Ectodermal cell (in vitro differentiated cells): ENCODE measurements around the gene PCNP.

Experiments used
- H3K27ac ChIP-seq: 2 replicates; pipeline ENCODE4 v1.7.0; 2013; ENCODE audit warnings: mild to moderate bottlenecking, low read depth, low read length; ENCODE audit not compliant: insufficient read depth, poor library complexity, severe bottlenecking
- H3K27me3 ChIP-seq: 2 replicates; pipeline ENCODE4 v1.7.0; 2013; ENCODE audit warnings: mild to moderate bottlenecking, low read length; ENCODE audit not compliant: insufficient read depth, control insufficient read depth, poor library complexity, severe bottlenecking
- H3K36me3 ChIP-seq: one replicate; pipeline ENCODE4 v1.7.0; 2013; ENCODE audit warnings: low read length; ENCODE audit not compliant: control insufficient read depth, insufficient read depth
- H3K4me1 ChIP-seq: one replicate; pipeline ENCODE4 v1.7.0; 2013; ENCODE audit warnings: low read length; ENCODE audit not compliant: control insufficient read depth, insufficient read depth
- H3K4me3 ChIP-seq: 2 replicates; pipeline ENCODE4 v1.7.0; 2013; ENCODE audit warnings: low read depth, low read length, control low read depth; ENCODE audit not compliant: insufficient read depth
- H3K9me3 ChIP-seq: 2 replicates; pipeline ENCODE4 v1.7.0; 2013; ENCODE audit warnings: mild to moderate bottlenecking, low read length, moderate library complexity; ENCODE audit not compliant: control insufficient read depth
- WGBS, 2 experiments: methylation state at CpG; one replicate each; pipeline ENCODE4 v1.1.7; 2013; ENCODE audit warnings: missing lambda C conversion rate in 2 of 2; 5-methylcytosine and 5-hydroxymethylcytosine counted together

Gene PCNP

GRCh38 chr3:101632586-101632985 is 58.6 kb downstream of the PCNP start:
- H3K4me3 ChIP-seq: no peak overlapping the region
- H3K4me1 ChIP-seq: peaks cover 3% of the 10 kb centered on the region
- no peaks in the 10 kb centered on the region for H3K27me3 ChIP-seq
- H3K9me3 ChIP-seq: no peaks in the 10 kb centered on the region
- H3K36me3 ChIP-seq: no peaks in the 10 kb centered on the region
- no peak overlapping the region for H3K27ac ChIP-seq
- WGBS, 2 experiments: 81 to 83% methylated on average over 11 of the region's 11 CpGs

GRCh38 chr3:101633186-101633585 is 59.2 kb downstream of the PCNP start:
- no peaks in the 10 kb centered on the region for H3K27me3 ChIP-seq
- H3K4me3 ChIP-seq: no peak overlapping the region
- WGBS, 2 experiments: 94 to 95% methylated on average over 10 of the region's 10 CpGs
- no peak overlapping the region for H3K27ac ChIP-seq
- H3K36me3 ChIP-seq: no peaks in the 10 kb centered on the region
- H3K9me3 ChIP-seq: no peaks in the 10 kb centered on the region
- peaks cover 3% of the 10 kb centered on the region for H3K4me1 ChIP-seq

GRCh38 chr3:101634591-101635196 is 60.7 kb downstream of the PCNP start:
- Histone ChIP-seq H3K36me3 (no peaks in the 10 kb centered on the region), H3K4me1 (peaks cover 9% of the 10 kb centered on the region), H3K4me3 (no peak overlapping the region), H3K27ac (no peak overlapping the region), H3K9me3 (no peaks in the 10 kb centered on the region), H3K27me3 (no peaks in the 10 kb centered on the region)
- WGBS, 2 experiments: 83 to 85% methylated on average over 9 of the region's 9 CpGs

GRCh38 chr3:101635345-101635744 is 61.4 kb downstream of the PCNP start:
- Histone ChIP-seq H3K36me3 (no peaks in the 10 kb centered on the region), H3K27me3 (no peaks in the 10 kb centered on the region), H3K9me3 (no peaks in the 10 kb centered on the region), H3K4me1 (peaks cover 9% of the 10 kb centered on the region), H3K27ac (no peak overlapping the region), H3K4me3 (no peak overlapping the region)
- 92 to 94% methylated on average over 9 of the region's 9 CpGs for WGBS, 2 experiments

- Histone ChIP-seq H3K4me3 (no peak overlapping the region), H3K4me1 (peaks cover 9% of the 10 kb centered on the region), H3K27ac (no peak overlapping the region), H3K9me3 (no peaks in the 10 kb centered on the region), H3K27me3 (no peaks in the 10 kb centered on the region), H3K36me3 (no peaks in the 10 kb centered on the region)
- WGBS, 2 experiments: 56 to 59% methylated on average over 18 of the region's 18 CpGs
These were observed 62.2 kb downstream of the PCNP start for GRCh38 chr3:101635954-101636798.

GRCh38 chr3:101637451-101637850 is 63.5 kb downstream of the PCNP start:
- H3K27ac ChIP-seq: no peak overlapping the region
- no peak overlapping the region for H3K4me3 ChIP-seq
- H3K27me3 ChIP-seq: no peaks in the 10 kb centered on the region
- no peaks in the 10 kb centered on the region for H3K9me3 ChIP-seq
- peaks cover 9% of the 10 kb centered on the region for H3K4me1 ChIP-seq
- 91 to 92% methylated on average over 10 of the region's 10 CpGs for WGBS, 2 experiments
- H3K36me3 ChIP-seq: no peaks in the 10 kb centered on the region

- H3K27me3 ChIP-seq: no peaks in the 10 kb centered on the region
- no peak overlapping the region for H3K27ac ChIP-seq
- 66% methylated on average over 8 to 10 of the region's 10 CpGs for WGBS, 2 experiments
- no peaks in the 10 kb centered on the region for H3K9me3 ChIP-seq
- peaks cover 9% of the 10 kb centered on the region for H3K4me1 ChIP-seq
- no peaks in the 10 kb centered on the region for H3K36me3 ChIP-seq
- no peak overlapping the region for H3K4me3 ChIP-seq
These were observed 64.3 kb downstream of the PCNP start for GRCh38 chr3:101638261-101638745.

GRCh38 chr3:101639280-101639963 is 65.4 kb downstream of the PCNP start:
- H3K4me3 ChIP-seq: no peak overlapping the region
- H3K4me1 ChIP-seq: peaks cover 9% of the 10 kb centered on the region
- H3K27ac ChIP-seq: no peak overlapping the region
- no peaks in the 10 kb centered on the region for H3K9me3 ChIP-seq
- WGBS, 2 experiments: 88 to 90% methylated on average over 18 of the region's 18 CpGs
- no peaks in the 10 kb centered on the region for H3K27me3 ChIP-seq
- H3K36me3 ChIP-seq: no peaks in the 10 kb centered on the region

- Histone ChIP-seq H3K27ac (no peak overlapping the region), H3K4me1 (peaks cover 6% of the 10 kb centered on the region), H3K4me3 (no peak overlapping the region), H3K36me3 (no peaks in the 10 kb centered on the region), H3K27me3 (no peaks in the 10 kb centered on the region), H3K9me3 (no peaks in the 10 kb centered on the region)
- 94% methylated on average over 9 to 10 of the region's 10 CpGs for WGBS, 2 experiments
These were observed 66.3 kb downstream of the PCNP start for GRCh38 chr3:101640256-101640655.
